ENCODE data around the gene PIGP. TPM values are rescaled to one million over a fixed set of nuclear protein-coding genes. Genes with fewer than 3 reads are reported as not detected.

Gene PIGP
- total and polyA plus RNA-seq, 2 of the 13 experiments (the other 11 are each of a cell fraction or from before 2014, with no cell fraction given) = 14.8 to 33.4 TPM

- H3K4me2 ChIP-seq (ENCODE audit: low read depth, low read length) = no peak overlapping the region
- H3K4me3 ChIP-seq (replicated peaks in 1 of 3; ENCODE audit: insufficient read depth in 1 of 3, low read depth in 2 of 3, low read length in 3 of 3) = no peak overlapping the region
- POLR2A ChIA-PET = no interaction called here
- CTCF ChIA-PET (ENCODE audit: low intra/inter-chr PET ratio, low total read pairs) = no interaction called here
- no peak overlapping the region for H2AFZ ChIP-seq (ENCODE audit: low read length)
- DNase-seq (ENCODE audit: low spot score) (no peak), FAIRE-seq (no peak), ATAC-seq (no peak)
- H3K79me2 ChIP-seq (ENCODE audit: insufficient read depth, low read length) = peaks cover 94% of the 10 kb centered on the region
- no peaks in the 10 kb centered on the region for H3K27me3 ChIP-seq (ENCODE audit: control insufficient read depth in 1 of 2, insufficient read depth in 2 of 2, low read length in 2 of 2)
- TF ChIP-seq NR2C2 (CRISPR knock-in tag; IDR thresholded peaks at IDR 0.05; ENCODE audit: borderline replicate concordance) (no peak), ZBTB1 (CRISPR knock-in tag; IDR thresholded peaks at IDR 0.05; ENCODE audit: borderline replicate concordance) (no peak), CCDC6 (CRISPR knock-in tag; IDR thresholded peaks at IDR 0.05) (no peak), ZNF646 (CRISPR knock-in tag; IDR thresholded peaks at IDR 0.05) (no peak), NCOR1 (IDR thresholded peaks at IDR 0.05; ENCODE audit: borderline replicate concordance, low read length) (no peak), ZNF382 (CRISPR knock-in tag; IDR thresholded peaks at IDR 0.05; ENCODE audit: borderline replicate concordance) (no peak)
- BruUV-seq (replicated peaks) = no TSS peak
- WGBS (ENCODE audit: low lambda C conversion rate) = 95% methylated on average over 3 of the region's 3 CpGs
- intact Hi-C loops (cut with micrococcal nuclease; ENCODE audit: unreplicated experiment) = no loop called here
- in situ Hi-C loops (cut with HindIII; ENCODE audit: extremely low pct_ligation_motif_present, low pct_unique_long_range_greater_than_20kb) = no loop called here
- peaks cover 36% of the 10 kb centered on the region for H3K4me1 ChIP-seq (ENCODE audit: insufficient read depth, low read length)
- peaks cover 51% of the 10 kb centered on the region for H4K20me1 ChIP-seq (ENCODE audit: insufficient read depth, low read length)
- no peak overlapping the region for H3K9ac ChIP-seq (ENCODE audit: insufficient read depth, low read depth, low read length)
- H3K36me3 ChIP-seq (replicated peaks in 1 of 2; ENCODE audit: control insufficient read depth in 1 of 2, insufficient read depth in 2 of 2, low read length in 2 of 2) = peaks cover 2 to 27% of the 10 kb centered on the region in 2 experiments
- H3K9me3 ChIP-seq (ENCODE audit: low read length) = no peaks in the 10 kb centered on the region
- H3K27ac ChIP-seq (ENCODE audit: extremely low read length, insufficient read depth, low read length) = no peak overlapping the region
Measured at GRCh38 chr21:37085726-37086125, 12.9 kb upstream of the PIGP start.
